NCI-H345 treated with DMSO at 0.1 percent for 48 hours (cell line): ENCODE data around the gene TTYH1.
"Not testable (repeated sequence)": the region's sequence is repeated elsewhere in the genome, so short reads cannot be mapped to it uniquely, and the experiment has no call there.

Source experiments
- DNase-seq: peaks from one replicate; lab custom pipeline; 2025; ENCODE audit not compliant: unreplicated experiment; lab: John Stamatoyannopoulos, UW

TTYH1 gene

GRCh38 chr19:54436628-54437252 is 21.5 kb downstream of the TTYH1 start:
- no peak for DNase-seq

- DNase-seq = no peak
Observed at GRCh38 chr19:54439174-54439851, 24.0 kb downstream of the TTYH1 start.

GRCh38 chr19:54440641-54441040 is 25.4 kb downstream of the TTYH1 start:
- DNase-seq = no peak

- DNase-seq = no peak
Observed at GRCh38 chr19:54444737-54445136, 29.5 kb downstream of the TTYH1 start.

GRCh38 chr19:54446349-54446748 is 31.1 kb downstream of the TTYH1 start:
- DNase-seq = not testable (repeated sequence)

DNA sequence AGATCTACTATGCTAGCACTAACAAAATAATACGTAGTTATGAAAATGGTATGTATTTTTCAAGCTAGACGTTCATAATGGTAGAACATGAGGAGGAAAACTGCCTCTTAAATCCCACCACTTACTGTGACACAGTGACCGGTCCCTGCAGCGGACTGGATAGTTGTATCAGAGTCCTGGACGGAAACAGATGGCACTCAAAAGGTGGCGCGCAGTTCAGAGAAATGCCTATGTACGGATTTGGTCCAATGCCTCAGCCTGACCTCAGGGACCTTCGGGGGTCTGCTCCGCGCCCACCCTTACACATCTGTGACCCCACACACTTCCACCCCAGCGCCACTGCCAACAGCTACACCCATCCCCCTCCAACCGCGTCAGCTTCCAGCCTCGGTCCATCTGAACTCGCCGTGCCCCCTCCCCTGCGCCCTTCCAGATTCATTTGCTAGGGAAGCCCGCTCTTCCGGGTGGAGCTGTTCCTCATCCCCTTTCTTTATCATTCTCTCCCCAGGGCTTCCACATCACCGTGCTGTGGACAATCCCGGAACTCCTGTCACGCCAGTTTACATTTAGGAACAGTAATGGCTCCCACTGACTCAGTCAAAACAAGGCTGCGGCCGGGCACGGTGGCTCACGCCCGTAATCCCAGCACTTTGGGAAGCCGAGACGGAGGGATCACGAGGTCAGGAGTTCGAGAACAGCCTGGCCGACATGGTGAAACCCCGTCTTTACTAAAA is 32.9 kb downstream of the TTYH1 start:
- no peak for DNase-seq

GRCh38 chr19:54448774-54449700 is 33.8 kb downstream of the TTYH1 start, which contains the start of gene LENG8:
LENG8 (plus strand) TSS chr19:54449199; CDS start chr19:54451345, 2,146 bp downstream.
- peak; percentile 77 for DNase-seq

- DNase-seq = no peak
Observed at GRCh38 chr19:54449701-54450069, 34.4 kb downstream of the TTYH1 start.

- DNase-seq = no peak
Observed at GRCh38 chr19:54451331-54451871, 36.1 kb downstream of the TTYH1 start.

DNA sequence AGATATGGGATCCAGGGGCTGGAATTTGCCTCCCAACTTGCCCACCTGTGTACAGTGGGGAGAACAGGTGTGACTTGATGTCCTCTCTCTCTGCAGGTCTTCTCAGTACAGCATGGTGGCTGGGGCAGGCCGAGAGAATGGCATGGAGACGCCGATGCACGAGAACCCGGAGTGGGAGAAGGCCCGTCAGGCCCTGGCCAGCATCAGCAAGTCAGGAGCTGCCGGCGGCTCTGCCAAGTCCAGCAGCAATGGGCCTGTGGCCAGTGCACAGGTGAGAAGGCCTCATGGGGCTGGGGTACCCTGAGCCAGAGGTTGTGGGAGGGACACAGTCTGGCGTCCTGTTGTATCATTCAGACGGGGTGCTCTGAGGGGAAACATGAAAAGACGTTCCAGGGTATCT is 36.7 kb downstream of the TTYH1 start:
- no peak for DNase-seq

DNA sequence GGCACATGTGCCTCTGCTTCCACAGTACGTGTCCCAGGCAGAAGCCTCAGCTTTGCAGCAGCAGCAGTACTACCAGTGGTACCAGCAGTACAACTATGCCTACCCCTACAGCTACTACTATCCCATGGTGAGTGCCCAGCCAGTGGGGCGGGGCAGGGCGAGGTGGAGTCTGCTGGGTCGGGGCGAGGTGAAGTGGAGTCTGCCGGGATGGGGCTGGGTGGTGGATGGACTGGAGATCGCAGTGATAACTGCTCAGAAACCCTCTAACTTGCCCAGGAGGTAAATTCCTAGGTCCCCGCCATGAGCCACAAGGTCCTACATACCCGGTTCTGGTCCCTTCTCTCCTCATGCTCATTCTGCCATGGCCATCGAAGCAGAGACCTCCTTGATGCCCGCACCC is 37.4 kb downstream of the TTYH1 start:
- no peak for DNase-seq

GRCh38 chr19:54453921-54454780 is 38.9 kb downstream of the TTYH1 start:
- DNase-seq = no peak

DNA sequence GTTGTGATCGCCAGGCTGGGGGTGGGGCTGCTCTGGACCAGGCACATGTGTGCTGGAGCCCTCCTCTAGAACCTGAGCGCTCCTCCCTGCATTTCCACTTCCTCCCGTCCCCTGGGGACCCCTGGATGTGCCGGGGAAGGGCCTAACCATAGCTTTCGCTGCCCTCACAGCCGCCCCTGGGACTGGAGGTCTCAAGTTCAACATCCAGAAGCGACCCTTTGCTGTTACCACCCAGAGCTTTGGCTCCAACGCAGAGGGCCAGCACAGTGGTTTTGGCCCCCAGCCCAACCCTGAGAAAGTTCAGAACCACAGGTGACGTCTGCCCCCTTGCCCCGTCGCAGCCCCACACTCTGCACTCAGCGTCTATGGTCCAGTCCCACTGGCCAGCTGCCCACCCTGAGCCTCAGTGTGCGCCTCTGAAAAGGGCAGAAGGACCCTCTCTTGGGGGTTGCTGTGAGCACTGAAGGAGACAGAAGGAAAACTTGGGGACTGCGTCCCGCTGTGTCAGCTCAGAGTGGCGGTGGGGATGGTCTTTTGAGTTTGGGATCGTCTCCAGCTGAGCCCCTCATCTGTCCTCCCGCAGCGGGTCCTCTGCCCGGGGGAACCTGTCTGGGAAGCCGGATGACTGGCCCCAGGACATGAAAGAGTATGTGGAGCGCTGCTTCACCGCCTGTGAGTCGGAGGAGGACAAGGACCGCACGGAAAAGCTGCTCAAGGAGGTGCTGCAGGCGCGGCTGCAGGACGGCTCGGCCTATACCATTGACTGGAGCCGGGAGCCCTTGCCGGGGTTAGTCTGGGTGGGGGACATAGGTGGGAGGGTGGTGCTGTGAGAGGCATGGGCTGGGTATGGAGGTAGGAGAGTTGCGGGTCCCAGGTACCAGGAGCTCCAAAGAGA is 39.8 kb downstream of the TTYH1 start:
- DNase-seq = no peak

GRCh38 chr19:54455786-54456422 is 40.6 kb downstream of the TTYH1 start:
- DNase-seq = no peak

DNA sequence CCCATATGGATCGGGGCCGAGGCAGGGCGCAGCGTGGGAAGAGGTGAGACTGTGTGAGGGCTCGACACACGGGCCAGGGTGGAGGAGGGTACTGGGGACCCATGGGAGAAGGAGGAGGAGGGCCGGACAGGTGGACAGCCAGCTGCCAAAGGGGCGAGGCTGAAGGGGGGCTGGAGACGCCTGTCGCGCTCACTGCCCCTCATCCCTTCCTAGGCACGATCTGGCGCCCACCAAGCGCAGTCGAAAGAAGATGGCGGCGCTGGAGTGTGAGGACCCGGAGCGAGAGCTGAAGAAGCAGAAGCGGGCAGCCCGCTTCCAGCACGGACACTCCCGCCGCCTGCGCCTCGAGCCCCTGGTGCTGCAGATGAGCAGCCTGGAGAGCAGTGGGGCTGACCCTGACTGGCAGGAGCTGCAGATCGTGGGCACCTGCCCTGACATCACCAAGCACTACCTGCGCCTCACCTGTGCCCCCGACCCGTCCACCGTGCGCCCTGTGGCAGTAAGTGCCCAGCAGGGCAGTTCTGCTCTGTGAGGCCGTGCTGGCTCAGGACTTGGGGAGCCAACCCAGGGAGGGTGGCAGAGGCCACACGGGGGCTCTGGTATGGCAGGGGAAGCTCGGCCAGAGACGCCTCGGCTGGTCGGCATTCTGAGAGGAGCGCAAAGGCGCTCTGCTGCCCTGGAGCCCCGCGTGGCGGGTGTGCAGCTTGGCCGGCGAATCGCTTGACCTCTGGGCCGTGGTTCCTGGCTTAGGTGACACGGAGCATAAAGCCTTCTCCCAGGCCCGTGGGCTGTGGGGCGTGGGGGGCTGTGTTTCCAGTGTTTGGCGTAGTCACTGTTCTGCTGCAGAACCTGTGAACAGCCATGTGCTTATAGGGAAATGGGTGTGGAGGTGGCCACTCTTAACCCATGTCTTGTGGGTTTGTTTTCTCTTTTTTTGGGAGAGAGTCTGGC is 41.4 kb downstream of the TTYH1 start:
- no peak for DNase-seq

DNA sequence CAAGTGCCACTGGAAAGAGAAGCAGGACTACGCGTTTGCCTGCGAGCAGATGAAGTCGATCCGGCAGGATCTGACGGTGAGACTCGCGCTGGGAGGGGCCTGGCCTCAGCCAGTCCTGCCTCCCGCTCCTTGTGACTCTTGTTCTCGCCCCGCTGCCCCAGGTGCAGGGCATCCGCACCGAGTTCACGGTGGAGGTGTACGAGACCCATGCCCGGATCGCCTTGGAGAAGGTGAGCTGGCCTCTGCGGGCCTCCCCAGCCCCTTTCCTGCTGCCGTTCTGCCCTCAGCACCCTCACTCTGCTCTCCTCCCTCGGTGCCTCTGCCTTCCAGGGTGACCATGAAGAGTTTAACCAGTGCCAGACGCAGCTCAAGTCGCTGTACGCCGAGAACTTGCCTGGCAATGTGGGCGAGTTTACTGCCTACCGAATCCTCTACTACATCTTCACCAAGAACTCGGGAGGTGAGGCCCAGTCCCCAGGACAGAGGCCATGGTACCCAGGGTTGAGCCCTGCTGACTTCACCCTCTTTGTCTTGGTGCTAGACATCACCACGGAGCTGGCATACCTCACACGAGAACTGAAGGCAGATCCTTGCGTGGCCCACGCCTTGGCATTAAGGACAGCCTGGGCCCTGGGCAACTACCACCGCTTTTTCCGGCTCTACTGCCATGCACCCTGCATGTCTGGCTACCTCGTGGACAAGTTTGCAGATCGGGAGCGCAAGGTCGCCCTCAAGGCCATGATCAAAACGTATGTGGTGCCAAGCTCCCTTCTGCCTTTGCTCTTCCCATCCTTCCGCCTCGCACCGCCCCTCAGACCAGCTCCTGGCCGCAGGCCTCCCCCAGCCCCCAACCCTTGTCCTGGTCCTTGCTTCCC is 42.7 kb downstream of the TTYH1 start:
- DNase-seq = no peak
